OCI-LY7 (cell line): ENCODE results near the gene ZEB1. TPM values are rescaled to one million over a fixed set of nuclear protein-coding genes. Genes with fewer than 3 reads are reported as not detected.

Experiments used
- BruUV-seq: library from RNA; stranded (reverse); fragments of 400-500 nt; replicated peaks from 2 replicates; lab custom pipeline; 2021; lab: Mats Ljungman, UMichigan
- CTCF ChIA-PET: fragments of 300-600 bp; sonication (Branson Sonifier 250); formaldehyde crosslinking; loops from one replicate; lab custom pipeline; 2022; ENCODE audit warnings: antibody characterized with exemption; ENCODE audit not compliant: unreplicated experiment; lab: Charles Lee
- POLR2A ChIA-PET: fragments of 300-600 bp; sonication (Branson Sonifier 250); formaldehyde crosslinking; loops from one replicate; lab custom pipeline; 2022; ENCODE audit warnings: antibody characterized with exemption; lab: Charles Lee
- DNase-seq: peaks from one replicate; pipeline ENCODE4 v3.0.0-alpha.2; 2015; ENCODE audit warnings: low spot score
- H2AFZ ChIP-seq: fragments of 200-600 bp; sonication (generic), shearing (Covaris generic); 2 replicates; pipeline ENCODE4 v1.6.1; 2014; ENCODE audit warnings: mild to moderate bottlenecking, antibody characterized with exemption, low read length, moderate library complexity
- H3K27ac ChIP-seq: fragments of 200-600 bp; sonication (generic); 2 replicates; pipeline ENCODE4 v1.5.1; 2014; ENCODE audit warnings: mixed run types, low read depth, mild to moderate bottlenecking, moderate library complexity, low read length, inconsistent platforms; ENCODE audit not compliant: poor library complexity, severe bottlenecking
- H3K36me3 ChIP-seq: fragments of 200-600 bp; sonication (generic); 2 replicates; pipeline ENCODE4 v1.6.1; 2014; ENCODE audit warnings: mild to moderate bottlenecking, antibody characterized with exemption, low read length, moderate library complexity, mixed read lengths; ENCODE audit not compliant: insufficient read depth
- H3K4me1 ChIP-seq: fragments of 200-600 bp; sonication (generic); 2 replicates; pipeline ENCODE4 v1.5.1; 2014; ENCODE audit warnings: mild to moderate bottlenecking, low read length; ENCODE audit not compliant: insufficient read depth, poor library complexity, severe bottlenecking
- H3K4me2 ChIP-seq: fragments of 200-600 bp; sonication (generic); 2 replicates; pipeline ENCODE4 v1.6.1; 2014; ENCODE audit warnings: mild to moderate bottlenecking, low read length
- H3K4me3 ChIP-seq: fragments of 200-600 bp; sonication (generic); 2 replicates; pipeline ENCODE4 v1.5.1; 2014; ENCODE audit warnings: mild to moderate bottlenecking, low read depth, low read length; ENCODE audit not compliant: poor library complexity, severe bottlenecking
- H3K79me2 ChIP-seq: fragments of 200-600 bp; sonication (generic); 2 replicates; pipeline ENCODE4 v1.6.1; 2016; ENCODE audit warnings: low read depth, mild to moderate bottlenecking, low read length, moderate library complexity, mixed read lengths; ENCODE audit not compliant: insufficient read depth
- H3K9me2 ChIP-seq: fragments of 200-600 bp; sonication (generic); 2 replicates; pipeline ENCODE4 v1.6.1; 2016; ENCODE audit warnings: mild to moderate bottlenecking, low read length, mixed read lengths; ENCODE audit not compliant: insufficient read depth
- H3K9me3 ChIP-seq: fragments of 200-600 bp; sonication (generic); 2 replicates; pipeline ENCODE4 v1.6.1; 2014; ENCODE audit warnings: mild to moderate bottlenecking, mixed run types, low read length, mixed read lengths
- H4K20me1 ChIP-seq: fragments of 200-600 bp; sonication (generic); 2 replicates; pipeline ENCODE4 v1.6.1; 2014; ENCODE audit warnings: mild to moderate bottlenecking, antibody characterized with exemption, low read length, moderate library complexity, mixed read lengths; ENCODE audit not compliant: insufficient read depth
- EZH2phosphoT487 ChIP-seq: fragments of 200-600 bp; sonication (generic); IDR thresholded peaks from 2 replicates; pipeline ENCODE4 v1.6.1; 2018; ENCODE audit warnings: low read depth, borderline replicate concordance, mild to moderate bottlenecking, mixed run types, antibody characterized with exemption, low read length, moderate library complexity, mixed read lengths
- intact Hi-C: fragments of 100-400 bp; cut with micrococcal nuclease; formaldehyde crosslinking; loops from one replicate; pipeline ENCODE4 v1.10.0; 2022; ENCODE audit not compliant: unreplicated experiment
- total RNA-seq, 2 experiments: library from RNA; depleted of rRNA in 1 of 2; stranded (reverse); fragments of >200 nt in 1 of 2; shearing (Covaris generic) in 1 of 2; gene quantifications; 2 replicates each; pipeline ENCODE4 v1.2.3, GENCODE V29; 2014 to 2022
- TF ChIP-seq, protein P1 (sequence below): fragments of 200-600 bp; sonication (generic); conservative IDR thresholded peaks from 2 replicates; pipeline ENCODE4 v1.5.1; 2014; ENCODE audit warnings: mild to moderate bottlenecking, antibody characterized with exemption, low read length, moderate library complexity, mixed read lengths

ZEB1 gene
- total RNA-seq, 2 experiments from 2014 or later = 33.2 to 41.9 TPM

- POLR2A ChIA-PET = no interaction called here
- Histone ChIP-seq H3K9me3 (no peaks in the 10 kb centered on the region), H3K4me3 (no peak overlapping the region), H2AFZ (no peak overlapping the region), H4K20me1 (no peaks in the 10 kb centered on the region), H3K4me1 (no peaks in the 10 kb centered on the region), H3K9me2 (no peaks in the 10 kb centered on the region), H3K27ac (no peak overlapping the region), H3K79me2 (no peaks in the 10 kb centered on the region), H3K36me3 (no peaks in the 10 kb centered on the region), H3K4me2 (no peak overlapping the region)
- CTCF ChIA-PET = no interaction called here
- DNase-seq = no peak
- intact Hi-C loops = no loop called here
- no TSS peak for BruUV-seq
- TF ChIP-seq EZH2phosphoT487 = no peak
- TF ChIP-seq, protein P1, sequence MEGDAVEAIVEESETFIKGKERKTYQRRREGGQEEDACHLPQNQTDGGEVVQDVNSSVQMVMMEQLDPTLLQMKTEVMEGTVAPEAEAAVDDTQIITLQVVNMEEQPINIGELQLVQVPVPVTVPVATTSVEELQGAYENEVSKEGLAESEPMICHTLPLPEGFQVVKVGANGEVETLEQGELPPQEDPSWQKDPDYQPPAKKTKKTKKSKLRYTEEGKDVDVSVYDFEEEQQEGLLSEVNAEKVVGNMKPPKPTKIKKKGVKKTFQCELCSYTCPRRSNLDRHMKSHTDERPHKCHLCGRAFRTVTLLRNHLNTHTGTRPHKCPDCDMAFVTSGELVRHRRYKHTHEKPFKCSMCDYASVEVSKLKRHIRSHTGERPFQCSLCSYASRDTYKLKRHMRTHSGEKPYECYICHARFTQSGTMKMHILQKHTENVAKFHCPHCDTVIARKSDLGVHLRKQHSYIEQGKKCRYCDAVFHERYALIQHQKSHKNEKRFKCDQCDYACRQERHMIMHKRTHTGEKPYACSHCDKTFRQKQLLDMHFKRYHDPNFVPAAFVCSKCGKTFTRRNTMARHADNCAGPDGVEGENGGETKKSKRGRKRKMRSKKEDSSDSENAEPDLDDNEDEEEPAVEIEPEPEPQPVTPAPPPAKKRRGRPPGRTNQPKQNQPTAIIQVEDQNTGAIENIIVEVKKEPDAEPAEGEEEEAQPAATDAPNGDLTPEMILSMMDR = no peak
Measured at GRCh38 chr10:31574577-31574976, 255.6 kb downstream of the ZEB1 start.

DNA sequence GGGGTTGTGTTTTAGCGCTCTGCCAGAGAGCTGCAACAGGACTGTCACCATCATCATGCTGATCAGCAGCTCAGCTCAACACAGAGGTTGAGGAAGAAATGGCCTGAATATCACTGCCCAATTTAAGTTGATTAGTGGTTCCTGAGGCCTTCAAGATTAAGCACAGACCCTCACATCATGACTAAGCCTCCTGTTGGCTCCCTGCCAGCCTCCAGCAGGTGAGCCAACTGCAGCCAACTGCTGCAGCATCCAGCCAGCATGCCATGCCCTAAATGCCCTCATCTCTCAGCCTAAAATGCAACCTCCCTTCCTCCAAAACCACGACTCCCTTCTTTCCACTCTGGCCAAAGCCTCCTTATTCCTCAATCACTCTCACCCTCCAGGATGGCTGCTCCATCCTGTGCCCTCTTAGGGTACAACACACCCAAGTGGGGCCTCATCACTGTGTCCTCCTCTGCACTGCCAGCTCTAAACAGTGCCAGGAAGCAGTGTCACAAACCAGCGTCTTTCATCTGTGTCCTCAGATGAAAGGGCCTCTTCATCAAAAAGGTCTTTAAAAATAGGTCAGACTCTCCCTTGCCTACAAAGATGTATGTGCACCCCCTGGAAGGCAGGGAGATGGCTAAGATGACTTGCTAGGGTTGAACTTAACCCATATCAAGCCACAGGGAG lies 259.3 kb downstream of the ZEB1 start:
- CTCF ChIA-PET = no interaction called here

GRCh38 chr10:31578951-31579350 lies 259.9 kb downstream of the ZEB1 start:
- Histone ChIP-seq H3K9me2 (no peaks in the 10 kb centered on the region), H4K20me1 (no peaks in the 10 kb centered on the region), H3K27ac (no peak overlapping the region), H2AFZ (no peak overlapping the region), H3K9me3 (no peaks in the 10 kb centered on the region), H3K4me3 (no peak overlapping the region), H3K4me1 (no peaks in the 10 kb centered on the region), H3K36me3 (no peaks in the 10 kb centered on the region), H3K79me2 (no peaks in the 10 kb centered on the region), H3K4me2 (no peak overlapping the region)
- intact Hi-C loops = no loop called here
- CTCF ChIA-PET = no interaction called here
- no peak for DNase-seq
- no peak for TF ChIP-seq EZH2phosphoT487
- TF ChIP-seq, protein P1 = no peak
- no TSS peak for BruUV-seq
- POLR2A ChIA-PET = no interaction called here

More for the DNA sequence above, 259.3 kb downstream of the ZEB1 start:
- DNase-seq = no peak
- intact Hi-C loops = no loop called here
- Histone ChIP-seq H4K20me1 (no peaks in the 10 kb centered on the region), H3K4me3 (no peak overlapping the region), H3K36me3 (no peaks in the 10 kb centered on the region), H3K27ac (no peak overlapping the region), H3K4me2 (no peak overlapping the region), H2AFZ (no peak overlapping the region), H3K79me2 (no peaks in the 10 kb centered on the region), H3K9me3 (no peaks in the 10 kb centered on the region), H3K4me1 (no peaks in the 10 kb centered on the region), H3K9me2 (no peaks in the 10 kb centered on the region)
- TF ChIP-seq, protein P1 = no peak
- no peak for TF ChIP-seq EZH2phosphoT487
- no TSS peak for BruUV-seq
- POLR2A ChIA-PET = interaction anchor here (0.6 kb wide), 1 partner anchor 170 kb away, joined by 3 read pairs; no protein-coding TSS in a partner anchor
